GM12878 (cell line): ENCODE measurements around the gene C6orf120. TPM values are rescaled to one million over a fixed set of nuclear protein-coding genes. Genes with fewer than 3 reads are reported as not detected.
A peak's percentile ranks its signal among the peaks of the same experiment; 100 is the strongest.

ENCODE experiments used
- ATAC-seq: fragments of 200-7000 bp; cut with Tn5 transposase; 3 replicates; pipeline ENCODE4 v1.9.1; 2020; ENCODE audit warnings: mild to moderate bottlenecking, moderate library complexity
- BruUV-seq: library from RNA; stranded (reverse); fragments of 400-500 nt; replicated peaks from 2 replicates; lab custom pipeline; 2021; lab: Mats Ljungman, UMichigan
- CTCF ChIA-PET: fragments of 300-600 bp; sonication (Branson Sonifier 250); formaldehyde crosslinking; extraction: SDS; loops from one replicate; lab custom pipeline; 2021; ENCODE audit warnings: inconsistent platforms; lab: Yijun Ruan, JAX
- POLR2A ChIA-PET: fragments of 350-600 bp; formaldehyde crosslinking; extraction: SDS; loops from one replicate; lab custom pipeline; 2021; ENCODE audit warnings: inconsistent platforms; lab: Charles Lee
- RAD21 ChIA-PET: fragments of 300-600 bp; sonication (Branson Sonifier 250); formaldehyde crosslinking; loops from one replicate; lab custom pipeline; 2023; ENCODE audit warnings: antibody characterized with exemption; ENCODE audit not compliant: unreplicated experiment; lab: Charles Lee
- SMC1A ChIA-PET: fragments of 300-600 bp; sonication (Branson Sonifier 250); formaldehyde crosslinking; loops from one replicate; lab custom pipeline; 2023; ENCODE audit not compliant: unreplicated experiment, uncharacterized antibody; lab: Charles Lee
- DNase-seq: peaks from one replicate; pipeline ENCODE4 v3.0.0-alpha.2; 2011; ENCODE audit warnings: low read depth, low spot score
- FAIRE-seq: peaks from 3 replicates; lab custom pipeline; 2011; peaks lifted over from hg19 to GRCh38; lab: Jason Lieb, UNC
- H2AFZ ChIP-seq: 2 replicates; pipeline ENCODE4 v1.6.0; 2011; ENCODE audit warnings: low read depth, low read length, control low read depth; ENCODE audit not compliant: control insufficient read depth
- H3K27ac ChIP-seq: 2 replicates; pipeline ENCODE4 v1.5.1; 2011; ENCODE audit warnings: control low read depth; ENCODE audit not compliant: control insufficient read depth, insufficient read depth
- H3K27me3 ChIP-seq, 2 experiments: replicated peaks in 1 of 2; 2 replicates each; pipeline versions ENCODE4 v1.6.0 to v1.6.1; 2011; ENCODE audit warnings: low read length in 1 of 2; ENCODE audit not compliant: control insufficient read depth in 2 of 2, insufficient read depth in 2 of 2
- H3K36me3 ChIP-seq, 2 experiments: 2 replicates each; pipeline ENCODE4 v1.5.1; 2011; ENCODE audit warnings: low read length in 1 of 2; ENCODE audit not compliant: control insufficient read depth in 2 of 2, insufficient read depth in 2 of 2
- H3K4me1 ChIP-seq: 2 replicates; pipeline ENCODE4 v1.6.1; 2011; ENCODE audit warnings: mild to moderate bottlenecking, low read length, moderate library complexity, mixed read lengths; ENCODE audit not compliant: control insufficient read depth, insufficient read depth
- H3K4me2 ChIP-seq: 2 replicates; pipeline ENCODE4 v1.6.0; 2011; ENCODE audit warnings: control low read depth; ENCODE audit not compliant: control insufficient read depth, insufficient read depth
- H3K4me3 ChIP-seq: fragments of 200-600 bp; sonication (generic); 2 replicates; pipeline ENCODE4 v1.5.1; 2016
- H3K79me2 ChIP-seq: 2 replicates; pipeline ENCODE4 v1.6.0; 2011; ENCODE audit warnings: low read length; ENCODE audit not compliant: control insufficient read depth, insufficient read depth
- H3K9ac ChIP-seq: 2 replicates; pipeline ENCODE4 v1.8.0; 2011; ENCODE audit warnings: low read length, control low read depth, mixed read lengths; ENCODE audit not compliant: control insufficient read depth, insufficient read depth
- H3K9me3 ChIP-seq: replicated peaks from 3 replicates; pipeline ENCODE4 v1.5.1; 2011; ENCODE audit warnings: mild to moderate bottlenecking, low read length; ENCODE audit not compliant: control insufficient read depth, insufficient read depth
- H4K20me1 ChIP-seq: 2 replicates; pipeline ENCODE4 v1.6.0; 2011; ENCODE audit not compliant: control insufficient read depth, insufficient read depth
- ATF2 ChIP-seq: IDR thresholded peaks from 2 replicates; pipeline ENCODE4 v1.6.1; 2012; ENCODE audit warnings: low read length, inconsistent platforms
- BCLAF1 ChIP-seq: fragments of 450-650 bp; IDR thresholded peaks from 2 replicates; pipeline ENCODE4 v1.6.1; 2017; ENCODE audit warnings: antibody characterized with exemption, mild to moderate bottlenecking, moderate library complexity
- CHD2 ChIP-seq: IDR thresholded peaks from 2 replicates; pipeline ENCODE4 v1.6.1; 2011; ENCODE audit warnings: low read depth, low read length, improper control_type of control experiment, borderline replicate concordance
- DPF2 ChIP-seq: fragments of 450-650 bp; IDR thresholded peaks from 2 replicates; pipeline ENCODE4 v1.6.1; 2017; ENCODE audit warnings: mild to moderate bottlenecking
- HDAC2 ChIP-seq: fragments of 200-600 bp; sonication (generic); IDR thresholded peaks from 2 replicates; pipeline ENCODE4 v1.6.1; 2017
- IKZF2 ChIP-seq, 2 experiments: fragments of 450-650 bp; IDR thresholded peaks; 2 replicates each; pipeline ENCODE4 v1.6.1; 2017; ENCODE audit warnings: mild to moderate bottlenecking in 2 of 2, moderate library complexity in 2 of 2
- KAT2A ChIP-seq: conservative IDR thresholded peaks from 2 replicates; pipeline ENCODE4 v1.6.1; 2011; ENCODE audit warnings: low read depth, low read length; ENCODE audit not compliant: control insufficient read depth
- LARP7 ChIP-seq: fragments of 450-650 bp; IDR thresholded peaks from 2 replicates; pipeline ENCODE4 v1.6.1; 2017; ENCODE audit warnings: mild to moderate bottlenecking
- NFYA ChIP-seq: IDR thresholded peaks from 2 replicates; pipeline ENCODE4 v1.6.1; 2011; ENCODE audit warnings: low read depth, mild to moderate bottlenecking, low read length, improper control_type of control experiment, borderline replicate concordance
- TCF3 ChIP-seq: IDR thresholded peaks from 2 replicates; pipeline ENCODE4 v1.6.1; 2012; ENCODE audit warnings: low read depth, mild to moderate bottlenecking, low read length, borderline replicate concordance; ENCODE audit not compliant: insufficient read depth
- TCF7 ChIP-seq: IDR thresholded peaks from 2 replicates; pipeline ENCODE4 v1.6.1; 2014; ENCODE audit warnings: antibody characterized with exemption, borderline replicate concordance
- WGBS: methylation state at CpG from one replicate; pipeline ENCODE4 v1.1.6; 2016; ENCODE audit warnings: low lambda C conversion rate; ENCODE audit not compliant: insufficient replicate concordance, insufficient coverage; ENCODE audit errors: missing lambda C conversion rate; 5-methylcytosine and 5-hydroxymethylcytosine counted together
- in situ Hi-C: fragments of 300-500 bp; cut with MboI; formaldehyde crosslinking; loops from 9 replicates; pipeline ENCODE4 v1.14.3; 2018; ENCODE audit warnings: mixed read lengths
- intact Hi-C: fragments of 100-400 bp; cut with micrococcal nuclease; formaldehyde crosslinking; loops from one replicate; pipeline ENCODE4 v1.14.2; 2022; ENCODE audit not compliant: unreplicated experiment
- polyA plus RNA-seq, 11 experiments: library from polyadenylated mRNA; depleted of rRNA in 4 of 11; unstranded in 6 of 11; stranded (reverse) in 5 of 11; fragments of >200 nt; fragmentation: Nextera tagmentation in 4 of 11; fragmentation: Illumina TruSeq in 1 of 11; extraction: Ambion mirVana in 4 of 11; extraction: Trizol in 1 of 11; gene quantifications; 1 replicate in 1 of 11; 2 replicates in 10 of 11; pipeline versions ENCODE4 v1.2.1 to v1.2.3, GENCODE V29; 2011 to 2016; ENCODE audit warnings: inconsistent platforms in 2 of 11, missing spikeins in 2 of 11, low read depth in 1 of 11
- total RNA-seq, 4 experiments: library from RNA; depleted of rRNA in 3 of 4; stranded (reverse); fragments of >200 nt in 3 of 4; fragmentation: Illumina TruSeq in 1 of 4; extraction: Trizol in 1 of 4; gene quantifications; 2 replicates each; pipeline versions ENCODE4 v1.2.1 to v1.2.3, GENCODE V29; 2013 to 2021

The C6orf120 gene
- total and polyA plus RNA-seq, 10 of the 15 experiments (the other 5 are each of a cell fraction or from before 2014, with no cell fraction given), result 3.6 to 23.9 (median 18.2) TPM

GRCh38 chr6:169746556-169746955, 44.6 kb downstream of the C6orf120 start (continued):
- TF ChIP-seq BCLAF1 (no peak), ATF2 (no peak), KAT2A (no peak), LARP7 (no peak), IKZF2 (IDR thresholded peaks at IDR 0.05) (no peak)

GRCh38 chr6:169751242-169752073, 49.5 kb downstream of the C6orf120 start, which contains the start of the genes DYNLT2 and ERMARD:
Gene DYNLT2, minus strand, starts transcription at chr6:169751572. Its CDS starts 114 bp downstream, at chr6:169751458.
Gene ERMARD, plus strand, starts transcription at chr6:169751622. Its CDS starts 36 bp downstream, at chr6:169751658.
- peak within 1 kb of the TSS; percentile 84 for H2AFZ ChIP-seq
- peak within 1 kb of the TSS; percentile 97 for H3K4me3 ChIP-seq
- ATAC-seq (peak; percentile 96), FAIRE-seq (peak; percentile 69), DNase-seq (peak; percentile 69)
- SMC1A ChIA-PET, result interaction anchor here (0.8 to 1.4 kb wide), 4 partner anchors 30 to 709 kb away, joined by 3 to 4 read pairs (median 3); no protein-coding TSS in a partner anchor
- in situ Hi-C loops, result loop anchor here (5.0 kb wide), 1 partner anchor 801 kb away; the partner anchor contains the start of genes PSMB1 and TBP
- peak within 1 kb of the TSS; percentile 90 for H3K4me2 ChIP-seq
- peaks cover 0 to 4% of the 10 kb centered on the region in 2 experiments; a peak in 1 of 4 replicates for H3K36me3 ChIP-seq
- WGBS, result 1% methylated on average over 82 of the region's 90 CpGs
- POLR2A ChIA-PET, result interaction anchor here (0.8 to 1.4 kb wide), 4 partner anchors 28 to 804 kb away, joined by 3 to 5 read pairs (median 4); partner anchors contain the start of genes C6orf120 and WDR27
- RAD21 ChIA-PET, result interaction anchor here (1.2 kb wide), 2 partner anchors 50 to 808 kb away, joined by 3 to 4 read pairs; partner anchors contain the start of gene WDR27
- H3K79me2 ChIP-seq, result peaks cover 32% of the 10 kb centered on the region
- H3K27ac ChIP-seq, result peak within 1 kb of the TSS; percentile 91
- no peaks in the 10 kb centered on the region for H4K20me1 ChIP-seq
- peak within 1 kb of the TSS; percentile 94 for H3K9ac ChIP-seq
- CTCF ChIA-PET, result no interaction called here
- no peaks in the 10 kb centered on the region for H3K27me3 ChIP-seq
- intact Hi-C loops, result loop anchor here (1.0 kb wide), 3 partner anchors 26 to 803 kb away; partner anchors contain the start of genes C6orf120, TBP and WDR27
- BruUV-seq, result no TSS peak
- H3K4me1 ChIP-seq, result peaks cover 5% of the 10 kb centered on the region; the same call in 1 of the 2 replicates
- H3K9me3 ChIP-seq, result no peaks in the 10 kb centered on the region; the same call in 2 of the 3 replicates
- TF ChIP-seq NFYA, result no peak
- peak; percentile 87 for TF ChIP-seq DPF2
- no peak for TF ChIP-seq TCF7
- peak; percentile 49; the same call in 1 of the 2 replicates for TF ChIP-seq TCF3
- peak; percentile 92 for TF ChIP-seq CHD2
- no peak for TF ChIP-seq HDAC2
